Testis (tissue), 3 donors: ENCODE results near the gene GABRR1. TPM values are rescaled to one million over a fixed set of nuclear protein-coding genes. Genes with fewer than 3 reads are reported as not detected.
A peak's percentile ranks its signal among the peaks of the same experiment; 100 is the strongest.

Experiments
- DNase-seq: peaks from one replicate; pipeline ENCODE4 v3.0.0-alpha.2; 2019
- H3K27ac ChIP-seq, 2 donors: fragments of 200-600 bp; sonication (generic); one replicate each; pipeline ENCODE4 v1.5.1; 2019
- H3K27me3 ChIP-seq: fragments of 200-600 bp; sonication (generic); one replicate; pipeline ENCODE4 v1.5.1; 2019
- H3K36me3 ChIP-seq: fragments of 200-600 bp; sonication (generic); one replicate; pipeline ENCODE4 v1.5.1; 2017; ENCODE audit warnings: low read depth; ENCODE audit errors: missing control alignments
- H3K4me1 ChIP-seq: fragments of 200-600 bp; sonication (generic); one replicate; pipeline ENCODE4 v1.5.1; 2019
- H3K4me3 ChIP-seq, 2 donors: fragments of 200-600 bp; sonication (generic); one replicate each; pipeline ENCODE4 v1.5.1; 2017 to 2019
- H3K9me3 ChIP-seq: fragments of 200-600 bp; sonication (generic); one replicate; pipeline ENCODE4 v1.5.1; 2017
- POLR2A ChIP-seq: fragments of 450-650 bp; IDR thresholded peaks from one replicate; pipeline ENCODE4 v1.6.1; 2017; ENCODE audit warnings: antibody characterized with exemption, mild to moderate bottlenecking, moderate library complexity
- WGBS, 2 donors: methylation state at CpG; one replicate each; pipeline ENCODE4 v1.1.5; 2018; 5-methylcytosine and 5-hydroxymethylcytosine counted together
- intact Hi-C: fragments of 100-400 bp; cut with DNase I; formaldehyde crosslinking; loops from one replicate; pipeline ENCODE4 v1.15.1; 2023; ENCODE audit warnings: low total_unique reads
- polyA plus RNA-seq: library from polyadenylated mRNA; stranded (reverse); fragments of 350-450 nt; fragmentation: Illumina TruSeq; extraction: RNeasy Lipid Tissue Mini Kit (QIAGEN cat#74804); gene quantifications from one replicate; pipeline ENCODE4 v1.2.3, GENCODE V29; 2014; ENCODE audit warnings: low read depth, low replicate concordance; ENCODE audit not compliant: insufficient read depth
- total RNA-seq, 2 donors: library from RNA; depleted of rRNA; stranded (reverse); fragments of >200 nt; gene quantifications; one replicate each; pipeline ENCODE4 v1.2.3, GENCODE V29; 2016
- TF ChIP-seq, protein P1 (sequence below), 3 experiments: fragments of 450-650 bp in 2 of 3; fragments of 200-600 bp in 1 of 3; sonication (generic) in 1 of 3; IDR thresholded peaks; one replicate each; pipeline ENCODE4 v1.5.1; 2016 to 2019; ENCODE audit warnings: antibody characterized with exemption in 3 of 3, mild to moderate bottlenecking in 2 of 3, moderate library complexity in 1 of 3

GABRR1 gene
- total and polyA plus RNA-seq, 3 donors from 2014 or later = 1.6 to 3.4 (median 3.0) TPM

- no peak overlapping the region for H3K4me3 ChIP-seq
- no peak overlapping the region for H3K27ac ChIP-seq
- no peaks in the 10 kb centered on the region for H3K27me3 ChIP-seq
- DNase-seq = no peak
- TF ChIP-seq POLR2A = no peak
- H3K36me3 ChIP-seq = no peaks in the 10 kb centered on the region
- no peaks in the 10 kb centered on the region for H3K9me3 ChIP-seq
- no peaks in the 10 kb centered on the region for H3K4me1 ChIP-seq
- WGBS, 2 donors = 68 to 80% methylated on average over 5 of the region's 5 CpGs
- intact Hi-C loops = no loop called here
Measured at GRCh38 chr6:89212472-89212871, 4.7 kb downstream of the GABRR1 start.

GRCh38 chr6:89209457-89209856, 7.7 kb downstream of the GABRR1 start:
- WGBS, 2 donors = 93 to 96% methylated on average over 6 of the region's 6 CpGs
- intact Hi-C loops = no loop called here
- Histone ChIP-seq H3K27ac (no peak overlapping the region), H3K4me1 (no peaks in the 10 kb centered on the region), H3K4me3 (no peak overlapping the region), H3K27me3 (no peaks in the 10 kb centered on the region), H3K36me3 (no peaks in the 10 kb centered on the region), H3K9me3 (no peaks in the 10 kb centered on the region)
- TF ChIP-seq POLR2A = no peak
- TF ChIP-seq, protein P1, sequence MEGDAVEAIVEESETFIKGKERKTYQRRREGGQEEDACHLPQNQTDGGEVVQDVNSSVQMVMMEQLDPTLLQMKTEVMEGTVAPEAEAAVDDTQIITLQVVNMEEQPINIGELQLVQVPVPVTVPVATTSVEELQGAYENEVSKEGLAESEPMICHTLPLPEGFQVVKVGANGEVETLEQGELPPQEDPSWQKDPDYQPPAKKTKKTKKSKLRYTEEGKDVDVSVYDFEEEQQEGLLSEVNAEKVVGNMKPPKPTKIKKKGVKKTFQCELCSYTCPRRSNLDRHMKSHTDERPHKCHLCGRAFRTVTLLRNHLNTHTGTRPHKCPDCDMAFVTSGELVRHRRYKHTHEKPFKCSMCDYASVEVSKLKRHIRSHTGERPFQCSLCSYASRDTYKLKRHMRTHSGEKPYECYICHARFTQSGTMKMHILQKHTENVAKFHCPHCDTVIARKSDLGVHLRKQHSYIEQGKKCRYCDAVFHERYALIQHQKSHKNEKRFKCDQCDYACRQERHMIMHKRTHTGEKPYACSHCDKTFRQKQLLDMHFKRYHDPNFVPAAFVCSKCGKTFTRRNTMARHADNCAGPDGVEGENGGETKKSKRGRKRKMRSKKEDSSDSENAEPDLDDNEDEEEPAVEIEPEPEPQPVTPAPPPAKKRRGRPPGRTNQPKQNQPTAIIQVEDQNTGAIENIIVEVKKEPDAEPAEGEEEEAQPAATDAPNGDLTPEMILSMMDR (IDR thresholded peaks at IDR 0.05) = no peak
- no peak for DNase-seq

DNA sequence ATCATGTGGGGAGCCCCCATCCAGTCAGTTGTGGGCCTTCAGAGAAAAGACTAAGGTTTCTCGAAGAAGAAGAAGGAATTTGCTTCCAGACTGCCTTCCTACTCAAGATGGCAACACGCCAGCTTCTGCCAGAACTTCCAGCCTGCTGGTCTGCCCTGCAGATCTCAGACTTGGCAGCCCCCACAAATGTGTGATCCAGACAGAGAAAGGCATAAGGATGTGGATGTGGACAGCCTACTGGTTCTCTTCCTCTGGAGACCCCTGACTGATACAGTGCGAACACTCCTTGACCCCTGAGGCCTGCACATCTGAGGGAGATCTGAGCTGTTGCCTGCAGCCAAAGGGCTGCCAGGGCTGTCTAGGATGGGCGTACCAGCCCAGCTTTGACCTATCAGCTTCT, 8.6 kb downstream of the GABRR1 start:
- H3K36me3 ChIP-seq = no peaks in the 10 kb centered on the region
- H3K27me3 ChIP-seq = no peaks in the 10 kb centered on the region
- 53 to 73% methylated on average over 4 of the region's 4 CpGs for WGBS, 2 donors
- intact Hi-C loops = no loop called here
- no peak overlapping the region for H3K4me3 ChIP-seq
- no peaks in the 10 kb centered on the region for H3K4me1 ChIP-seq
- DNase-seq = no peak
- TF ChIP-seq POLR2A = no peak
- TF ChIP-seq, protein P1 (IDR thresholded peaks at IDR 0.05) = no peak
- no peaks in the 10 kb centered on the region for H3K9me3 ChIP-seq
- no peak overlapping the region for H3K27ac ChIP-seq

DNA sequence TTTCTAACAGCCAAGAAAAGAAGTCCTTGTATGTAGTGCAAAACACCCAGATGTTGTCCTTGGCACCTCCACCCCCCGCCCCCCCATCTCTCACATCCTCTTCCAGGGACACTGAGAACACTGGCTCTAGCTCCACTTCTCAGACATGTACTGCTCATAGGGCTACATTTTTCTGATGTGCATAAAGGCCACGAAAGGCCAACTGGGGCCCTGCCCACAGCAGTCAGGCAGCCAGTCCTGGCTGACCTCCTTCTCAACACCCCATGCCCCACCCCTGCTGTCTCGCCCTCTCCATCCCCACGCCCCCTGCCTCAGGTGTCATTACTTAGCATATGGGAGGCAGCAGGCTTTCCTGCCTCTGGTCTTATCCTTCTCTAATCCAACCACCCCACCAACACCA, 11.3 kb downstream of the GABRR1 start:
- H3K27ac ChIP-seq = no peak overlapping the region
- DNase-seq = peak; percentile 30
- no peak for TF ChIP-seq POLR2A
- TF ChIP-seq, protein P1 (IDR thresholded peaks at IDR 0.05) = no peak
- H3K27me3 ChIP-seq = no peaks in the 10 kb centered on the region
- WGBS, 2 donors = 47 to 62% methylated on average over 4 of the region's 4 CpGs
- no peaks in the 10 kb centered on the region for H3K4me1 ChIP-seq
- no peaks in the 10 kb centered on the region for H3K9me3 ChIP-seq
- H3K4me3 ChIP-seq = no peak overlapping the region
- intact Hi-C loops = no loop called here
- H3K36me3 ChIP-seq = no peaks in the 10 kb centered on the region

GRCh38 chr6:89204096-89204495, 13.1 kb downstream of the GABRR1 start:
- 93 to 95% methylated on average over 11 of the region's 11 CpGs for WGBS, 2 donors
- Histone ChIP-seq H3K36me3 (no peaks in the 10 kb centered on the region), H3K27ac (no peak overlapping the region), H3K4me3 (no peak overlapping the region), H3K27me3 (no peaks in the 10 kb centered on the region), H3K4me1 (no peaks in the 10 kb centered on the region), H3K9me3 (no peaks in the 10 kb centered on the region)
- no peak for DNase-seq
- no peak for TF ChIP-seq POLR2A
- TF ChIP-seq, protein P1 (IDR thresholded peaks at IDR 0.05) = no peak
- intact Hi-C loops = no loop called here
